CD4-positive, alpha-beta T cell treated with Interleukin-2 at 100 ng/mL for 4 hours (primary cell): Measurements from ENCODE around the gene PRPH.
A peak's percentile ranks its signal among the peaks of the same experiment; 100 is the strongest.
"Not testable (repeated sequence)": the region's sequence is repeated elsewhere in the genome, so short reads cannot be mapped to it uniquely, and the experiment has no call there.

Experiments
- DNase-seq: peaks from one replicate; pipeline ENCODE4 v3.0.0-alpha.2; 2020; ENCODE audit warnings: low spot score

The PRPH gene

GRCh38 chr12:49295082-49295936 is at the start of gene PRPH:
TSS of gene PRPH (plus strand) at chr12:49295147. CDS start at chr12:49295201, 54 bp downstream.
- no peak for DNase-seq

- no peak for DNase-seq
Measured at GRCh38 chr12:49251357-49251756, 43.6 kb upstream of the PRPH start.

GRCh38 chr12:49253033-49253623 is 41.8 kb upstream of the PRPH start:
- no peak for DNase-seq

- not testable (repeated sequence) for DNase-seq
Measured at GRCh38 chr12:49255456-49255855, 39.5 kb upstream of the PRPH start.

GRCh38 chr12:49255857-49256637 is 38.9 kb upstream of the PRPH start:
- DNase-seq: no peak

GRCh38 chr12:49257508-49258184 is 37.3 kb upstream of the PRPH start:
- not testable (repeated sequence) for DNase-seq

GRCh38 chr12:49259452-49259851 is 35.5 kb upstream of the PRPH start:
- DNase-seq: no peak

GRCh38 chr12:49260166-49260565 is 34.8 kb upstream of the PRPH start:
- DNase-seq: no peak

- no peak for DNase-seq
Measured at GRCh38 chr12:49260571-49261363, 34.2 kb upstream of the PRPH start.

GRCh38 chr12:49261721-49262120 is 33.2 kb upstream of the PRPH start:
- DNase-seq: no peak

GRCh38 chr12:49263400-49263763 is 31.6 kb upstream of the PRPH start:
- DNase-seq: no peak

- DNase-seq: peak; percentile 26
Measured at GRCh38 chr12:49264466-49264872, 30.5 kb upstream of the PRPH start.

GRCh38 chr12:49264873-49265792 is 29.8 kb upstream of the PRPH start, which contains the start of gene TUBA1C:
TSS of gene TUBA1C (plus strand) at chr12:49265082. CDS start at chr12:49265182, 100 bp downstream.
- peak; percentile 92 for DNase-seq

- not testable (repeated sequence) for DNase-seq
Measured at GRCh38 chr12:49269191-49269590, 25.8 kb upstream of the PRPH start.

- no peak for DNase-seq
Measured at GRCh38 chr12:49272790-49273725, 21.9 kb upstream of the PRPH start.

- no peak for DNase-seq
Measured at GRCh38 chr12:49273726-49274395, 21.1 kb upstream of the PRPH start.

GRCh38 chr12:49274396-49275069 is 20.4 kb upstream of the PRPH start:
- DNase-seq: no peak
